ENCODE data around the gene ANKRD6. TPM values are rescaled to one million over a fixed set of nuclear protein-coding genes. Genes with fewer than 3 reads are reported as not detected.

The ANKRD6 gene
- total RNA-seq, 1 experiment from 2014 or later: 13.9 TPM

DNA sequence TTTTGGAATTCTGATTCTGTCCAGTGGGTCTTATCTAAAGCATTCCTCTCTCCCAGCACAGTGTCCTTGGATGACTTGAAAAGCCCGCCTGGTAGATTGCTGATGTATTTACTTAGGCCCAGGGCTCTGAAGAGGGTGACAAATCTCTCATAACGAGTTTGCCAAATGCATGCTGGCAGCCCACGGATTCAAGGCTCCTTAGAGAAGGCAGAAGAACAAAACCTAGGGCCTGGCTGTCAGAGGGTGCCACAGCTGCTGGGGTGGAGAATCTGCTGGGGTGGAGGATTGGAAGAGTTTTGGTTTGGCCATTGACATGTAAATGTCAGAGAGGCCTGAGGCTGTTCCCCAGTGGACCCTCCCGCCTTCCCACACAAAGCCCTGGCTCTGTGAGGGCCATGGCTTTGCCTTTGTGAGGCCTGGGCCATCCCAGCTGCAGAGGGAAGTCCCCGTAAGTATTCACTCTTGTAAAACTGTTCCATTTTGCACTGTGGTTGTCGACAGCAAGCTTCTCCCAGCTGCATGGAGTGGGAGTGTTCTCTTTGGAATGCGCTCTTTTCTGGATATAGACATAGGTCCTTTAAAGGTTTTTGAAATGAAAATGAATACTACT is 50.3 kb downstream of the ANKRD6 start (continued):
- TF ChIP-seq NFATC4 (CRISPR knock-in tag; IDR thresholded peaks at IDR 0.05) (no peak), ZBTB21 (CRISPR knock-in tag; IDR thresholded peaks at IDR 0.05; ENCODE audit: borderline replicate concordance) (no peak), NFYB (CRISPR knock-in tag; conservative IDR thresholded peaks at IDR 0.05; ENCODE audit: low read depth) (no peak), IRF2 (CRISPR knock-in tag; IDR thresholded peaks at IDR 0.05; ENCODE audit: borderline replicate concordance, low read depth) (no peak), GRHL2 (CRISPR knock-in tag; IDR thresholded peaks at IDR 0.05; ENCODE audit: insufficient replicate concordance, severe bottlenecking) (no peak), JUN (CRISPR knock-in tag; IDR thresholded peaks at IDR 0.05) (no peak)

GRCh38 chr6:89485320-89485719 is 52.4 kb downstream of the ANKRD6 start:
- TF ChIP-seq TP53 (CRISPR knock-in tag; IDR thresholded peaks at IDR 0.05) (no peak), CDX4 (CRISPR knock-in tag; IDR thresholded peaks at IDR 0.05; ENCODE audit: borderline replicate concordance) (no peak), AFF4 (CRISPR knock-in tag; IDR thresholded peaks at IDR 0.05; ENCODE audit: borderline replicate concordance) (no peak)
- TF ChIP-seq, protein P1, sequence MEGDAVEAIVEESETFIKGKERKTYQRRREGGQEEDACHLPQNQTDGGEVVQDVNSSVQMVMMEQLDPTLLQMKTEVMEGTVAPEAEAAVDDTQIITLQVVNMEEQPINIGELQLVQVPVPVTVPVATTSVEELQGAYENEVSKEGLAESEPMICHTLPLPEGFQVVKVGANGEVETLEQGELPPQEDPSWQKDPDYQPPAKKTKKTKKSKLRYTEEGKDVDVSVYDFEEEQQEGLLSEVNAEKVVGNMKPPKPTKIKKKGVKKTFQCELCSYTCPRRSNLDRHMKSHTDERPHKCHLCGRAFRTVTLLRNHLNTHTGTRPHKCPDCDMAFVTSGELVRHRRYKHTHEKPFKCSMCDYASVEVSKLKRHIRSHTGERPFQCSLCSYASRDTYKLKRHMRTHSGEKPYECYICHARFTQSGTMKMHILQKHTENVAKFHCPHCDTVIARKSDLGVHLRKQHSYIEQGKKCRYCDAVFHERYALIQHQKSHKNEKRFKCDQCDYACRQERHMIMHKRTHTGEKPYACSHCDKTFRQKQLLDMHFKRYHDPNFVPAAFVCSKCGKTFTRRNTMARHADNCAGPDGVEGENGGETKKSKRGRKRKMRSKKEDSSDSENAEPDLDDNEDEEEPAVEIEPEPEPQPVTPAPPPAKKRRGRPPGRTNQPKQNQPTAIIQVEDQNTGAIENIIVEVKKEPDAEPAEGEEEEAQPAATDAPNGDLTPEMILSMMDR (IDR thresholded peaks at IDR 0.05): no peak
- POLR2A ChIA-PET: no interaction called here
- no peak for DNase-seq (ENCODE audit: low spot score)
- Mint-ChIP-seq H3K36me3 (no peaks in the 10 kb centered on the region), H3K4me3 (no peak overlapping the region), H3K27me3 (ENCODE audit: low read depth) (no peaks in the 10 kb centered on the region; the same call in 1 of the 2 replicates), H3K4me1 (peaks cover 36% of the 10 kb centered on the region), H3K9me3 (no peaks in the 10 kb centered on the region), H3K27ac (no peak overlapping the region)
- CTCF ChIA-PET: no interaction called here
- no peak for ATAC-seq

GRCh38 chr6:89487864-89488263 is 54.9 kb downstream of the ANKRD6 start:
- ChIA-PET CTCF (no interaction called here), POLR2A (interaction anchor here (0.6 kb wide), 1 partner anchor 13 kb away, joined by 5 read pairs; no protein-coding TSS in a partner anchor)
- DNase-seq (ENCODE audit: low spot score): no peak
- Mint-ChIP-seq H3K36me3 (no peaks in the 10 kb centered on the region), H3K4me1 (peaks cover 37% of the 10 kb centered on the region), H3K27me3 (ENCODE audit: low read depth) (no peaks in the 10 kb centered on the region; the same call in 1 of the 2 replicates), H3K9me3 (no peaks in the 10 kb centered on the region), H3K27ac (no peak overlapping the region), H3K4me3 (no peak overlapping the region)
- TF ChIP-seq TP53 (CRISPR knock-in tag; IDR thresholded peaks at IDR 0.05): no peak
- no peak for TF ChIP-seq NFYB (CRISPR knock-in tag; conservative IDR thresholded peaks at IDR 0.05; ENCODE audit: low read depth)
- no peak for TF ChIP-seq ZNF219 (CRISPR knock-in tag; IDR thresholded peaks at IDR 0.05; ENCODE audit: borderline replicate concordance)
- no peak for TF ChIP-seq ZNF138 (CRISPR knock-in tag; conservative IDR thresholded peaks at IDR 0.05)
- no peak for TF ChIP-seq TEAD4 (CRISPR knock-in tag; IDR thresholded peaks at IDR 0.05)
- TF ChIP-seq, protein P2, sequence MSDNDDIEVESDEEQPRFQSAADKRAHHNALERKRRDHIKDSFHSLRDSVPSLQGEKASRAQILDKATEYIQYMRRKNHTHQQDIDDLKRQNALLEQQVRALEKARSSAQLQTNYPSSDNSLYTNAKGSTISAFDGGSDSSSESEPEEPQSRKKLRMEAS (CRISPR knock-in tag; IDR thresholded peaks at IDR 0.05): no peak
- TF ChIP-seq JUN (CRISPR knock-in tag; IDR thresholded peaks at IDR 0.05): no peak
- TF ChIP-seq, protein P3, sequence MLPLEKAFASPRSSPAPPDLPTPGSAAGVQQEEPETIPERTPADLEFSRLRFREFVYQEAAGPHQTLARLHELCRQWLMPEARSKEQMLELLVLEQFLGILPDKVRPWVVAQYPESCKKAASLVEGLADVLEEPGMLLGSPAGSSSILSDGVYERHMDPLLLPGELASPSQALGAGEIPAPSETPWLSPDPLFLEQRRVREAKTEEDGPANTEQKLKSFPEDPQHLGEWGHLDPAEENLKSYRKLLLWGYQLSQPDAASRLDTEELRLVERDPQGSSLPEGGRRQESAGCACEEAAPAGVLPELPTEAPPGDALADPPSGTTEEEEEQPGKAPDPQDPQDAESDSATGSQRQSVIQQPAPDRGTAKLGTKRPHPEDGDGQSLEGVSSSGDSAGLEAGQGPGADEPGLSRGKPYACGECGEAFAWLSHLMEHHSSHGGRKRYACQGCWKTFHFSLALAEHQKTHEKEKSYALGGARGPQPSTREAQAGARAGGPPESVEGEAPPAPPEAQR (CRISPR knock-in tag; IDR thresholded peaks at IDR 0.05): no peak
- no peak for TF ChIP-seq TEAD1 (CRISPR knock-in tag; IDR thresholded peaks at IDR 0.05)
- no peak for TF ChIP-seq PRDM15 (CRISPR knock-in tag; IDR thresholded peaks at IDR 0.05)
- ATAC-seq: no peak
